ENCODE data around the gene TAS2R1.
"Not testable (repeated sequence)": the region's sequence is repeated elsewhere in the genome, so short reads cannot be mapped to it uniquely, and the experiment has no call there.

TAS2R1 gene

GRCh38 chr5:9601055-9601739, 29.0 kb downstream of the TAS2R1 start:
- Histone ChIP-seq H3K27me3 (peaks cover 8% of the 10 kb centered on the region; the same call in 1 of the 2 replicates), H3K9me3 (no peaks in the 10 kb centered on the region), H3K4me1 (no peaks in the 10 kb centered on the region), H3K4me3 (ENCODE audit: low read depth, low read length) (no peak overlapping the region), H3K36me3 (no peaks in the 10 kb centered on the region)
- no peak for TF ChIP-seq CTCF (IDR thresholded peaks at IDR 0.05; ENCODE audit: low read depth, low read length)
- DNase-seq: no peak

GRCh38 chr5:9599391-9599790, 30.8 kb downstream of the TAS2R1 start:
- TF ChIP-seq CTCF (IDR thresholded peaks at IDR 0.05; ENCODE audit: low read depth, low read length): no peak
- Histone ChIP-seq H3K27me3 (peaks cover 8% of the 10 kb centered on the region; the same call in 1 of the 2 replicates), H3K4me1 (no peaks in the 10 kb centered on the region), H3K36me3 (no peaks in the 10 kb centered on the region), H3K9me3 (no peaks in the 10 kb centered on the region), H3K4me3 (ENCODE audit: low read depth, low read length) (no peak overlapping the region)
- no peak for DNase-seq

GRCh38 chr5:9598329-9598728, 31.8 kb downstream of the TAS2R1 start:
- not testable (repeated sequence) for H3K36me3 ChIP-seq; H3K27me3 ChIP-seq; DNase-seq; H3K9me3 ChIP-seq; H3K4me3 ChIP-seq (ENCODE audit: low read depth, low read length); H3K4me1 ChIP-seq

- H3K27me3 ChIP-seq; DNase-seq; H3K4me1 ChIP-seq; H3K36me3 ChIP-seq; H3K4me3 ChIP-seq (ENCODE audit: low read depth, low read length); H3K9me3 ChIP-seq: not testable (repeated sequence)
These were observed 32.8 kb downstream of the TAS2R1 start for GRCh38 chr5:9597322-9597721.

GRCh38 chr5:9596824-9597223, 33.3 kb downstream of the TAS2R1 start:
- no peak for DNase-seq
- no peak for TF ChIP-seq CTCF (IDR thresholded peaks at IDR 0.05; ENCODE audit: low read depth, low read length)
- Histone ChIP-seq H3K36me3 (no peaks in the 10 kb centered on the region), H3K4me3 (ENCODE audit: low read depth, low read length) (no peak overlapping the region), H3K27me3 (peaks cover 8% of the 10 kb centered on the region; the same call in 1 of the 2 replicates), H3K9me3 (no peaks in the 10 kb centered on the region), H3K4me1 (no peaks in the 10 kb centered on the region)

GRCh38 chr5:9596171-9596780, 33.9 kb downstream of the TAS2R1 start:
- H3K4me3 ChIP-seq (ENCODE audit: low read depth, low read length): no peak overlapping the region
- no peak for DNase-seq

More at GRCh38 chr5:9596171-9596780, 33.9 kb downstream of the TAS2R1 start:
- Histone ChIP-seq H3K4me1 (no peaks in the 10 kb centered on the region), H3K9me3 (no peaks in the 10 kb centered on the region), H3K27me3 (peaks cover 8% of the 10 kb centered on the region; the same call in 1 of the 2 replicates), H3K36me3 (no peaks in the 10 kb centered on the region)
- TF ChIP-seq CTCF (IDR thresholded peaks at IDR 0.05; ENCODE audit: low read depth, low read length): no peak
